Keratinocyte (primary cell): ENCODE results near the gene MEGF10.

ENCODE experiments used
- CTCF ChIP-seq, 3 experiments: IDR thresholded peaks in 1 of 3; conservative IDR thresholded peaks in 1 of 3; optimal IDR thresholded peaks in 1 of 3; 2 replicates in 2 of 3; 3 replicates in 1 of 3; pipeline versions ENCODE3 to v1.5.1; 2011; ENCODE audit warnings: low read length in 3 of 3, mild to moderate bottlenecking in 3 of 3, moderate library complexity in 2 of 3, control low read depth in 1 of 3, inconsistent platforms in 1 of 3; ENCODE audit not compliant: insufficient read depth in 2 of 3; ENCODE audit errors: extremely low read depth in 1 of 3
- EZH2 ChIP-seq: IDR thresholded peaks from one replicate; pipeline ENCODE4 v1.6.1; 2012; ENCODE audit warnings: inconsistent platforms, mild to moderate bottlenecking, low read length, moderate library complexity

GRCh38 chr5:127428276-127428675, 137.7 kb downstream of the MEGF10 start:
- TF ChIP-seq CTCF (optimal IDR thresholded peaks at IDR 0.05 in 1 of 3, IDR thresholded peaks at IDR 0.05 in 1 of 3, conservative IDR thresholded peaks at IDR 0.05 in 1 of 3; ENCODE audit: extremely low read depth in 1 of 3, insufficient read depth in 2 of 3, low read length in 3 of 3), result no peak
- no peak for TF ChIP-seq EZH2
